Epidermal melanocyte (primary cell): Measurements from ENCODE around the gene BHLHA15.
A peak's percentile ranks its signal among the peaks of the same experiment; 100 is the strongest.

Source experiments
- DNase-seq: peaks from one replicate; pipeline ENCODE4 v3.0.0; 2011; ENCODE audit warnings: low spot score; ENCODE audit not compliant: insufficient read length

Gene BHLHA15

DNA sequence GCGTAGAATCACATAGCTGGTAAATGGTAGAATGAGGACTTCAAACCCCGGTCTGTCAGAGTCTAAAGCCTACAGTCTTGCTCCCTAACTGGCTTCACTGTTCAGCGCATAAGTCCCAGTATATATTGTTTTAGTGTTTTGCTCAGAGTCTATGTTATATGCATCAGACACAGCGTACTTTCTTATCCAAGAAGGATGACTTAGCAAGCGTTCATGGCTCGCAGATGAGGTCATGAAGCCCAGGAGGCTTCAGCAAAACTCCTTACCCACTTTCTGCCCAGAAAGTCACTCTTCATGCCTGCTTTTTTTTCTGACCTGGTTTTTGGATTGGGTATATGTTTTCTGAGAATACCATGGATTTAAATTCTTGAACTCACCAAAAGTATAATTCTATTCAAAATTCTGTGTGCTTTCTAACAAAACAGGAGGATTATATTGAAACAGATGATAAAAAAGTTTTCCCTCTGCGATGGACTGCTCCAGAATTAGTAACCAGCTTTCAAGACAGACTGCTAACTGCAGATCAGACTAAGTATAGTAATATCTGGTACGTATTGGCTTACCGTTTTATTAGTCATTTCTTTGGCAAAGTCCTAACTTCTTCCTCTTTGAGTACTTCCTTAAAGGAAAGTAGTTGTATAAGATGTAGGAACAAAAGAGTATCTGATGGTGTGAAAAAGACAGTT, 24.6 kb upstream of the BHLHA15 start:
- DNase-seq = no peak

DNA sequence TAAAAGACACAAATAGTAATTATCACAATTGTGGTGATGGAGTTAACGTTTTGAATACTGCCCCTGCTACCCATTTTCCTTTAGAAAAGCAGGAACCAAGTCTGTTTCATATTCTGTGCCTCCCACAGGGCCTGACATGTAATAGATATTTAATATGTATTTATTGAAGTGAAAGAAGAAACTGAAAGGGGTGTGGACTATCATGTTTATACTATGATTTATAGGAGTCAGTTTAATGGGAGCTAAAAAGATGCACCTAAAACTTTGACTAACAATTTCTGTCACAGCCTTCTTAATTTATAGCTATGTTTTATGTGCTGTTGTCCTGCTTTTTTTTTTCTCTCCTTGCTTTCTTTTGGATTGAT, 24.1 kb upstream of the BHLHA15 start:
- no peak for DNase-seq

- DNase-seq = no peak
Measured at GRCh38 chr7:98189559-98189958, 21.7 kb upstream of the BHLHA15 start.

GRCh38 chr7:98191668-98192431, 19.4 kb upstream of the BHLHA15 start:
- DNase-seq = no peak

- DNase-seq = no peak
Measured at GRCh38 chr7:98192781-98193457, 18.3 kb upstream of the BHLHA15 start.

GRCh38 chr7:98193474-98194180, 17.6 kb upstream of the BHLHA15 start:
- DNase-seq = no peak

DNA sequence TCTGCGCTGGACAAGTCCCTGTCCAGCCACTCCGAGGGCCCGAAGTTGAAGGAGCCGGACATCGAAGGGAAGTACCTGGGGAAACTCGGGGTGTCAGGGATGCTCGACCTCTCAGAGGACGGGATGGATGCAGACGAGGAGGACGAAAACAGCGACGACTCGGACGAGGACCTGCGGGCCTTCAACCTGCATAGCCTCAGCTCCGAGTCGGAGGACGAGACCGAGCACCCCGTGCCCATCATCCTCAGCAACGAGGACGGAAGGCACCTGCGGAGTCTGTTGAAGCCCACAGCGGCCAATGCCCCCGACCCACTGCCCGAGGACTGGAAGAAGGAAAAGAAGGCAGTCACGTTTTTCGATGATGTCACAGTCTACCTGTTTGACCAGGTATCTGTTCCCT, 17.1 kb upstream of the BHLHA15 start:
- DNase-seq = no peak

GRCh38 chr7:98194672-98195457, 16.4 kb upstream of the BHLHA15 start:
- no peak for DNase-seq

GRCh38 chr7:98196706-98197605, 14.3 kb upstream of the BHLHA15 start:
- DNase-seq = no peak

GRCh38 chr7:98199131-98199530, 12.1 kb upstream of the BHLHA15 start:
- DNase-seq = no peak

GRCh38 chr7:98200364-98200763, 10.9 kb upstream of the BHLHA15 start:
- no peak for DNase-seq

DNA sequence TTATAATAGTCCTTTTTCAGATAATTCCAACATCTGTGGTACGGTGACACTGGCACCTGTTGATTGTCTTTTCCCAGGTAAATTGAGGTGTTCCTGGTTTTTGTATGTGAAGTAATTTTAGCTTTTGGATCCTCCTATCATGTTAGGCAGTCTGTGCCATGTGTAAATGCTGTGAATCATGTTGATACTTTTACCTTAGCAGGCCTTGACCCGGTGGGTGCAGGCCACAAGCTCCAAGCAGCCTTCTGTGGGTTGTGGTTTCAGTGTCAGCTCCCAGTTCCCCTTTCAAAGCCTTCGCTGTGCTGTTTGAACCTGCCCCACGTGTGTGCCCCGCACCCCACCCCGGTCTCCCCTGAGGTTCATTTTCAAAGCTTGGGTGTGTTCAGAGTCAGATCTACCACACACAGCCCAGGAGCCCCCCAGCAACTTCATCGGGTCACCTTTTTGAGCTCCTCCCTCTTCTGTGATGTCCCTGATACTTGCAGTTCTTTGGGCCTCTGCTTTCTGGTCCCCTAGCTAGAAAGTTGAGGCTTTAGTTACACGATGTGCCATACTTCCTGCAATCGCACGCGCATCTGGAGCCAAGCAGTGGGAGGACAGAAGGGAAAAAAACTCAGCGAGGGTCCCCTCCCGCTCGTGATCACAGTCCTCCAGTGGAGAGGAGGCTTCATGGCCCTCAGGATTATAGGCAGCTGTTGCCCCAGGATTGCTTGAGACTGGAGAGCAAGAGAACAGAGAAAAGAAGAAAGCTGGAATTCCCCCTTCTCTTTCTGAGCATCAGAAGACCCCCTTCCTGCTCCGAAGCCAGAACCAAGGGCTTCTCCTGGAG, 8.7 kb upstream of the BHLHA15 start:
- no peak for DNase-seq

DNA sequence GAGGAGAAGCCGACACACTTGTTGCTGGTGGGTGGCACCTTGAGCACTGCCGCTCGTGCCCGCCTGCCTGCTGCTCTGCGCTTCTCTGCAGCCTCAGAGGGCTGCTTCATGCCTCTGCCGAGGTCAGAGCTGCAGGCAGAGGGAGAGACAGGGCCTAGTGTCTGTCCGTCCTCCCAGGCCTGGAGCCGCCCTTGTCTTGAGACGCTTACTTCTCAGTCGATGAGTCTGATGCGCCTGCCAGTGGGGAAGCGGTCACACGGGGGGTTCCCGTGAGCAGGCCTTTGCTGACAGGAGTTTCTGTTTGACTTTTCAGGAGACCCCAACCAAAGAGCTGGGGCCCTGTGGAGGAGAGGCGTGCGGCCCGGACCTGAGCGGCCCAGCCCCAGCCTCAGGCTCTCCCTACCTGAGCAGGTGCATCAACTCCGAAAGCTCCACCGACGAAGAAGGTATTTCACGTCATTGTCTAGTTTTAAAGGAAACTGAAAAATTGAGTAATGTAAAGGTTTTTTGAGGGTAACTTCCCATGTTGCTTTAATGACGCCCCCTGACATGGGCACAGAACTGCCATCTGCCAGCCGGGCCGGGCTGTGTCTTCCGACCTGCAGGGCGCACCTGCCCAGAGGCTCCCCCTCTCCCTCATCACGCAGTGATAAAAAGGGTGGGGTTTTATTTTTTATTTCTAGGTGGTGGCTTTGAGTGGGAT, 7.8 kb upstream of the BHLHA15 start:
- DNase-seq = no peak

DNA sequence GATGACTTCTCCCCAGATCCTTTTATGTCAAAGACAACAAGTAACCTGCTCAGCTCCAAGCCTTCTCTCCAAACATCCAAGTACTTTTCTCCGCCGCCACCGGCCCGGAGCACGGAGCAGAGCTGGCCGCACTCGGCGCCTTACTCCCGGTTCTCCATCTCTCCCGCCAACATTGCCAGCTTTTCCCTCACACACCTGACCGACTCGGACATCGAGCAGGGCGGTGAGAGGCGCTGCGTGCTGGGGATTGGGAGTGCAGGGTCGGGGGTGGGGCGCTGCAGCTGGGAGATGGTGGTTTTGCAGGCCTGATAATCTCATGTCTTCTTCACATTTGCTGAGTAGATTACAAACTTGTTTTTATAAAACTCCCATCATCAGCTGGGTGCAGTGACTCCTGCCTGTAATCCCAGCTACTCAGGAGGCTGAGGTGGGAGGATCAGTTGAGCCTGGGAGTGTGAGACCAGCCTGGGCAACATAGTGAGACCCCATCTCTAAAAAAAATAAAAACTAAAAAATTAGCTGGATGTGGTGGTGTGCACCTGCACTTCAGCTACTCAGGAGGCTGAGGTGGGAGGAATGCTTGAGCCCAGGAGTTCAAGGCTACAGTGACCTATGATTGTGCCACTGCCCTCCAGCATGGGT, 7.2 kb upstream of the BHLHA15 start:
- no peak for DNase-seq

DNA sequence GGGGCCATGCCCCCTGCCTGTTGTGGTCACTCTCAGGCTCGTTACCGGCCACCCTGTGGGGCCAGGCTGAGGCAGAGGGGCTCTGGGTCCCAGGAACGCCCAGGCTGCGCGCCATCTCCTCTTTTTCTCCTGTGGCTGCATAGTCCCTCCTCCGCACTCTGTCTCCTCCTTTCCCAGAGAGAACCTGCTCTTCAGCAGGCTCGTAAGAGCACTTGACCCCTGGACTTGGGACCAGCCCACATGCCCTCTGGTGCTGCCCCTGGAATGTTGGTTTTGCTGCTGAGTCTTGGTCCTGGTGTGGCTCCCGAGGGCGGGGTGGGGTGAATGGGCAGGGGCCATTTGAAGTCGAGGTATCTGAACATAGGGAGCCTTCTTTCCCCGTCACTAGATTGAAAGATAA, 6.6 kb upstream of the BHLHA15 start:
- no peak for DNase-seq

DNA sequence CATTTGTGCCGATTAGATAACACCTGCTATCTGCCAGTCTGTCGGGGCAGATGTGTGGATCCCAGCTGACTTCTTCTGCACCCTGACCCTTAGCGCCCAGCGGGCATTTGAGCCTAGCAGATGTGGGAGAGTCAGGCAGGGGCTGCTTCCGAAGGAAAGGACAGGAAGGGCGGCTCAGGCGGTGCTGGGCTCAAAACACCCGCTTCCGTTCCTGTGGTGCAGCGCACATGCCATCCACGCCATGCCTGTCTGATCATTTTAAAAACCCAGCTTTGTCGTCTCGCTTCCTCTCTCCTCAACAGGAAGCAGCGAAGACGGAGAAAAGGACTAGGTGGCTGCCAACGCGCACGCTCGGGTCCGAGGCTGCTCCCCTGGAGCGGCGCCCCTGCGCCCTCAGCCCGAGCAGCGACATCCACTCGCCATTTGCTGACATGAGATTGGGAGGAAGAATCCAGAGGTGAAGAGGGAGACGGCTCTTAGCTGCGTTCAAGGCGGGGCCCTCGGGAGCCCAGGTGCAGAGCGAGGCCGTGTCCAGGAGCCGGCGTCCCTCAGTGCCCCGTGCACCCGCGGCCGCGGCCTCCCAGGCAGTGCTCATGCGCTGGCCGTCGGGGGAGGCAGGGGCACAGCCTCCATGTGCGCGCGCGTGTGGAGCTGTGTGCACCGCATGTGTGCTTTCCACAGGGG, 5.9 kb upstream of the BHLHA15 start:
- peak; percentile 9 for DNase-seq
